Esophagus muscularis mucosa (tissue), 4 donors: ENCODE results near the gene CROCC2. TPM values are rescaled to one million over a fixed set of nuclear protein-coding genes. Genes with fewer than 3 reads are reported as not detected.
"Not testable (repeated sequence)": the region's sequence is repeated elsewhere in the genome, so short reads cannot be mapped to it uniquely, and the experiment has no call there.

Source experiments
- DNase-seq: peaks from one replicate; pipeline ENCODE4 v3.0.0-alpha.2; 2017; ENCODE audit errors: extremely low spot score
- H3K27ac ChIP-seq, 4 donors: fragments of 200-600 bp; sonication (generic); replicated peaks in 1 of 4; 1 replicate in 3 of 4; 2 replicates in 1 of 4; pipeline ENCODE4 v1.5.1; 2016 to 2019; ENCODE audit warnings: mild to moderate bottlenecking in 1 of 4
- H3K27me3 ChIP-seq, 4 donors: fragments of 200-600 bp; sonication (generic); one replicate each; pipeline versions ENCODE4 v1.5.1 to v1.6.0; 2016 to 2019
- H3K36me3 ChIP-seq, 4 donors: fragments of 200-600 bp; sonication (generic); one replicate each; pipeline ENCODE4 v1.5.1; 2016 to 2019
- H3K4me1 ChIP-seq, 4 donors: fragments of 200-600 bp; sonication (generic); one replicate each; pipeline ENCODE4 v1.5.1; 2016 to 2019
- H3K4me3 ChIP-seq, 4 donors: fragments of 200-600 bp; sonication (generic); 1 replicate in 2 of 4; 2 replicates in 2 of 4; pipeline ENCODE4 v1.5.1; 2016 to 2019; ENCODE audit warnings: mild to moderate bottlenecking in 4 of 4, moderate library complexity in 1 of 4
- H3K9me3 ChIP-seq, 4 donors: fragments of 200-600 bp; sonication (generic); 1 replicate in 3 of 4; 2 replicates in 1 of 4; pipeline ENCODE4 v1.5.1; 2016 to 2019
- EP300 ChIP-seq: sonication (generic); formaldehyde crosslinking; IDR thresholded peaks from one replicate; pipeline ENCODE4 v1.6.1; 2017; ENCODE audit warnings: antibody characterized with exemption
- POLR2A ChIP-seq: fragments of 450-650 bp; IDR thresholded peaks from one replicate; pipeline ENCODE4 v1.6.1; 2017; ENCODE audit warnings: antibody characterized with exemption, moderate library complexity, mild to moderate bottlenecking, low read depth
- POLR2AphosphoS5 ChIP-seq, 2 donors: sonication (generic); formaldehyde crosslinking; IDR thresholded peaks; one replicate each; pipeline ENCODE4 v1.6.1; 2017; ENCODE audit warnings: antibody characterized with exemption in 2 of 2
- WGBS: methylation state at CpG from one replicate; pipeline ENCODE4 v1.1.5; 2018; 5-methylcytosine and 5-hydroxymethylcytosine counted together
- intact Hi-C: fragments of 100-400 bp; cut with DNase I; formaldehyde crosslinking; loops from one replicate; pipeline ENCODE4 v1.15.1; 2023
- total RNA-seq, 4 donors: library from RNA; depleted of rRNA; stranded (reverse); fragments of >200 nt; gene quantifications; one replicate each; pipeline versions ENCODE4 v1.1.0 to v1.2.1, GENCODE V29; 2016
- TF ChIP-seq, protein P1 (sequence below), 3 experiments: fragments of 200-600 bp in 2 of 3; fragments of 450-650 bp in 1 of 3; sonication (generic) in 2 of 3; IDR thresholded peaks; one replicate each; pipeline ENCODE4 v1.5.1; 2017 to 2019; ENCODE audit warnings: antibody characterized with exemption in 3 of 3, mild to moderate bottlenecking in 2 of 3, moderate library complexity in 1 of 3

Gene CROCC2
- total RNA-seq, 4 donors from 2014 or later = not detected

- intact Hi-C loops = no loop called here
- TF ChIP-seq EP300 = no peak
- TF ChIP-seq, protein P1, sequence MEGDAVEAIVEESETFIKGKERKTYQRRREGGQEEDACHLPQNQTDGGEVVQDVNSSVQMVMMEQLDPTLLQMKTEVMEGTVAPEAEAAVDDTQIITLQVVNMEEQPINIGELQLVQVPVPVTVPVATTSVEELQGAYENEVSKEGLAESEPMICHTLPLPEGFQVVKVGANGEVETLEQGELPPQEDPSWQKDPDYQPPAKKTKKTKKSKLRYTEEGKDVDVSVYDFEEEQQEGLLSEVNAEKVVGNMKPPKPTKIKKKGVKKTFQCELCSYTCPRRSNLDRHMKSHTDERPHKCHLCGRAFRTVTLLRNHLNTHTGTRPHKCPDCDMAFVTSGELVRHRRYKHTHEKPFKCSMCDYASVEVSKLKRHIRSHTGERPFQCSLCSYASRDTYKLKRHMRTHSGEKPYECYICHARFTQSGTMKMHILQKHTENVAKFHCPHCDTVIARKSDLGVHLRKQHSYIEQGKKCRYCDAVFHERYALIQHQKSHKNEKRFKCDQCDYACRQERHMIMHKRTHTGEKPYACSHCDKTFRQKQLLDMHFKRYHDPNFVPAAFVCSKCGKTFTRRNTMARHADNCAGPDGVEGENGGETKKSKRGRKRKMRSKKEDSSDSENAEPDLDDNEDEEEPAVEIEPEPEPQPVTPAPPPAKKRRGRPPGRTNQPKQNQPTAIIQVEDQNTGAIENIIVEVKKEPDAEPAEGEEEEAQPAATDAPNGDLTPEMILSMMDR (IDR thresholded peaks at IDR 0.05) = no peak
- no peak for TF ChIP-seq POLR2AphosphoS5 (IDR thresholded peaks at IDR 0.05)
- no peak for TF ChIP-seq POLR2A
- no peaks in the 10 kb centered on the region for H3K36me3 ChIP-seq
- peaks cover 0 to 8% (median 2%) of the 10 kb centered on the region in 4 donors for H3K9me3 ChIP-seq
- H3K4me1 ChIP-seq = no peaks in the 10 kb centered on the region
- WGBS = 65% methylated on average over 11 of the region's 11 CpGs
- H3K27me3 ChIP-seq = peaks cover 0 to 38% (median 5%) of the 10 kb centered on the region in 4 donors
- no peak overlapping the region for H3K27ac ChIP-seq
- H3K4me3 ChIP-seq = no peak overlapping the region
- no peak for DNase-seq
Measured at GRCh38 chr2:240972201-240972600, 66.1 kb downstream of the CROCC2 start.

- Histone ChIP-seq H3K4me3 (no peak overlapping the region), H3K4me1 (no peaks in the 10 kb centered on the region), H3K9me3 (peaks cover 0 to 8% (median 2%) of the 10 kb centered on the region in 4 donors), H3K27ac (no peak overlapping the region), H3K27me3 (peaks cover 0 to 38% (median 5%) of the 10 kb centered on the region in 4 donors), H3K36me3 (no peaks in the 10 kb centered on the region)
- 62% methylated on average over 12 of the region's 17 CpGs for WGBS
- intact Hi-C loops = no loop called here
- TF ChIP-seq POLR2AphosphoS5 (IDR thresholded peaks at IDR 0.05) (no peak), EP300 (no peak), POLR2A (no peak)
- TF ChIP-seq, protein P1 (IDR thresholded peaks at IDR 0.05) = no peak
- DNase-seq = no peak
Measured at GRCh38 chr2:240972636-240973521, 66.7 kb downstream of the CROCC2 start.

GRCh38 chr2:240974771-240975572 is 68.8 kb downstream of the CROCC2 start:
- H3K36me3 ChIP-seq = no peaks in the 10 kb centered on the region
- intact Hi-C loops = no loop called here
- no peaks in the 10 kb centered on the region for H3K4me1 ChIP-seq
- H3K9me3 ChIP-seq = peaks cover 0 to 8% (median 2%) of the 10 kb centered on the region in 4 donors
- DNase-seq = no peak
- no peak overlapping the region for H3K27ac ChIP-seq
- WGBS = 77% methylated on average over 10 of the region's 10 CpGs
- H3K27me3 ChIP-seq = peaks cover 0 to 38% (median 5%) of the 10 kb centered on the region in 4 donors
- TF ChIP-seq POLR2AphosphoS5 (IDR thresholded peaks at IDR 0.05) = no peak
- TF ChIP-seq, protein P1 (IDR thresholded peaks at IDR 0.05) = no peak
- H3K4me3 ChIP-seq = no peak overlapping the region

GRCh38 chr2:240975903-240976302 is 69.8 kb downstream of the CROCC2 start:
- WGBS = 80% methylated on average over 3 of the region's 4 CpGs
- intact Hi-C loops, H3K36me3 ChIP-seq, DNase-seq, H3K4me1 ChIP-seq, H3K9me3 ChIP-seq, H3K4me3 ChIP-seq, H3K27ac ChIP-seq: not testable (repeated sequence)
- H3K27me3 ChIP-seq = peaks cover 0 to 38% (median 5%) of the 10 kb centered on the region in 4 donors

DNA sequence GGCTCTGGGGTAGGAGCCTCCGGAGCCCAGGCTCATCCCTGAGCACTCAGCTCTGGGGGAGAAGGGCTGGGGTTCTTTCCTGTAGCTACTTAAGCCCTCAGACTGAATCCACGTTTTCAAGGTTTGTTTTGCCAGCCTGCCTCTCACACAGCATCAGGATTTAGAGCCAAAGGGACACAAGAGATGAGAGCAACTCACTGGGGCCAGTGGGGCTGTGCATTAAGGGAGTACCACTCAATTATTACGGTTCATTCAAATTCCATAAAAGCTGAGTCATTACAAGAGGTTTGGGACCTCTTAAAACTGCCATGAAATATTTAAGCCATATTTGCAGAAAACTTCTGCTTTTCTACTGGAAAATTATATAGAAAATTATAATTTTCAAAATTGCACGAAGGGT is 75.1 kb downstream of the CROCC2 start:
- Histone ChIP-seq H3K9me3 (no peaks in the 10 kb centered on the region), H3K27ac (no peak overlapping the region), H3K4me3 (no peak overlapping the region), H3K36me3 (no peaks in the 10 kb centered on the region), H3K27me3 (peaks cover 0 to 33% (median 8%) of the 10 kb centered on the region in 4 donors), H3K4me1 (peaks cover 0 to 10% (median 3%) of the 10 kb centered on the region in 4 donors)
- no peak for TF ChIP-seq POLR2A
- TF ChIP-seq EP300 = no peak
- TF ChIP-seq, protein P1 (IDR thresholded peaks at IDR 0.05) = no peak
- intact Hi-C loops = no loop called here
- DNase-seq = no peak
- 33% methylated on average over 3 of the region's 4 CpGs for WGBS
